Measurements from ENCODE around the gene TMEM121.

The TMEM121 gene

DNA sequence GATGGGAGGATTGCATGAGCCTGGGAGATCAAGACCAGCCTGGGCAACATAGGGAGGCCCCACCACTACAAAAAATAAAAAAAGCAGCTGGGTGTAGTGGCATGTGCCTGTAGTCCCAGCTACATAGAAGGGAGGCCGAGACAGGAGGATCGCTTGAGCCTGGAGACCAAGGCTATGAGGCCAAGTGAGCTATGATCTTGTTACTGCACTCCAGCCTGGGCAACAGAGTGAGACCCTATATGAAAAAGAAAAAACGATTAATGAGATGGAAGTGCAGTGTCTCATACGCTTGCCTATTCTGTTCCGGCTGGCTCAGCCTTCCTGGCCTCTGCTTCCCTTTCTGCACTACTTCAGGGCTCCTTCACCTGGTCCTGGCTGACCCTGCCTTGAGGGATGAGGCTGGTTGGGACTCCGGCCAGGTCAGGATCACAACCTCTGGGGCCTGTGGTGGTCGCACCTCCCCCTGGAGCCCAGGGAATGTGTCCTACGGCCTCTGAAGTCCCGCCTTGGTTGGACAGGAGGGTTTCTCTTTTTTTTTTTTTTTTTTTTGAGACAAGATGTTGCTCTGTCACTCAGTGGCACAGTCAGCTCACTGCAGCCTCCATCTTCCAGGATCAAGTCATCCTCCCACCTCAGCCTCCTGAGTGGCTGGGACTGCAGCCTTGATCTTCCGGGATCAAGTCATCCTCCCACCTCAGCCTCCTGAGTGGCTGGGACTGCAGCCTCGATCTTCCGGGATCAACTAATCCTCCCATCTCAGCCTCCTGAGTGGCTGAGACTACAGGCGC is 24.7 kb upstream of the TMEM121 start:
- Histone ChIP-seq H3K36me3 (ENCODE audit: control insufficient read depth, insufficient read depth, low read length) (no peaks in the 10 kb centered on the region), H3K9me3 (ENCODE audit: control insufficient read depth, insufficient read depth, low read length) (no peaks in the 10 kb centered on the region; the same call in 1 of the 2 replicates), H3K9ac (ENCODE audit: low read depth, low read length) (no peak overlapping the region), H3K4me3 (ENCODE audit: low read depth, low read length) (no peak overlapping the region), H3K27me3 (ENCODE audit: control insufficient read depth, insufficient read depth, low read length) (no peaks in the 10 kb centered on the region), H3K4me1 (ENCODE audit: control insufficient read depth, insufficient read depth, low read length) (no peaks in the 10 kb centered on the region), H3K27ac (ENCODE audit: low read depth, low read length) (no peak overlapping the region)

DNA sequence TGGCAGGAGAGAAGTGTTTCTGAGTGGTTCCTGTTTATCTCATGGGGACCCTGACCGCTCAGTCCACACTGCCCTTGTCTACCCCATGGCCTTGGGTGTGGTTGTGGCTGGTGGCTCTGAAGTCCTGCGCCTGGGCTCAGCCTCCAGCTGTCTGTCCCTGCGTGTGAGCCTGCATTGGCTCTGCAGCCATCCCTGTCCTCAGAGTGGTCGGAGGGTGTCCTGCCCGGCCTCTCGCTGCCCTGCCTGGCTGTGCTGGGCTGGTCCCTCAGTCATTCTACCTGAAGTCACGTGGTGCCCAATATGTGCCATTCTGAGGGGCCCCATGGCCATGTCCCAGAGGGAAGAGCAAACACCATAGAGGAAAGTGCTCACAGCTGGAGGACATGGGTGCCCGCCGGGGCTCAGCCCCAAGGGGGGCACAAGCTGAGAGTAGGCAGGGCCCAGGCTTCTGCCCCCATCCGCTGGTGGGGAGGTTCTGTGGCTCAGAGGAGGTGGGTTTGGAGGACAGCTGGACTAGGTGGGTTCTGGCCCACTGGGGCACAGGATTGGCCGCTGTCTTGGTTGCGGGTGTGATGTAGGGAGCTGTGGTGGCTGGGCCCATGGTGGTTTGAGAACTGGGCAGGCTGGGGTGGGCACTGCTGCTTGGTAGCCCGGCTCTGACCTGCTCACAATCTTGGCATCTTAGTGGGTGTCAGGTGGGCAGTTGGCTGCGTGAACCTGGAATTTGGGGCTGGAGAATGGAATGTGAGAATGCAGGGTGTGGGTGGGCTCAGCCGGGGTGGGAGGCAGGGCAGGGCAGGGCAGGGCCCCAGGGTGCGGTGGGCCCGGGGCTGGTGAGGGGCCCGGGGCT is 23.7 kb upstream of the TMEM121 start:
- Histone ChIP-seq H3K9me3 (ENCODE audit: control insufficient read depth, insufficient read depth, low read length) (peaks cover 2% of the 10 kb centered on the region; the same call in 1 of the 2 replicates), H3K9ac (ENCODE audit: low read depth, low read length) (no peak overlapping the region), H3K27me3 (ENCODE audit: control insufficient read depth, insufficient read depth, low read length) (no peaks in the 10 kb centered on the region), H3K36me3 (ENCODE audit: control insufficient read depth, insufficient read depth, low read length) (no peaks in the 10 kb centered on the region), H3K27ac (ENCODE audit: low read depth, low read length) (no peak overlapping the region), H3K4me1 (ENCODE audit: control insufficient read depth, insufficient read depth, low read length) (no peaks in the 10 kb centered on the region), H3K4me3 (ENCODE audit: low read depth, low read length) (no peak overlapping the region)

DNA sequence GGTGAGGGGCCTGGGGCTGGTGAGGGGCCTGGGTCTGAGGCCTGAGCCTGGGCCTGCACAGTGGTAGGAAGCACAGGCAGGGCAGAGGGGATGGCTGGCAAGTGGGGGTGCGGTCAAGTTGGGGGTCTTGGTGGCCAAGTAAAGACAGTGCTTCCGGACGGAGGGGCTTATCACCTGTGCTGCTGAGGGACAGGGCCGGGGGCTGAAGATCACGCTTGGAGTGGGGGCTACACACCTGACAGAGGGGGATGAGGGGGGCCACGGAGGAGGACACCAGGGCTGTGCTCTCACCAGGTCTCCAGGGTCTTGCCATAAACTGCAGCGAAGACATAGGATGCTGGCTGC is 23.1 kb upstream of the TMEM121 start:
- Histone ChIP-seq H3K9me3 (ENCODE audit: control insufficient read depth, insufficient read depth, low read length) (peaks cover 8% of the 10 kb centered on the region), H3K27me3 (ENCODE audit: control insufficient read depth, insufficient read depth, low read length) (no peaks in the 10 kb centered on the region), H3K36me3 (ENCODE audit: control insufficient read depth, insufficient read depth, low read length) (no peaks in the 10 kb centered on the region), H3K27ac (ENCODE audit: low read depth, low read length) (no peak overlapping the region), H3K4me3 (ENCODE audit: low read depth, low read length) (no peak overlapping the region), H3K9ac (ENCODE audit: low read depth, low read length) (no peak overlapping the region), H3K4me1 (ENCODE audit: control insufficient read depth, insufficient read depth, low read length) (no peaks in the 10 kb centered on the region)

DNA sequence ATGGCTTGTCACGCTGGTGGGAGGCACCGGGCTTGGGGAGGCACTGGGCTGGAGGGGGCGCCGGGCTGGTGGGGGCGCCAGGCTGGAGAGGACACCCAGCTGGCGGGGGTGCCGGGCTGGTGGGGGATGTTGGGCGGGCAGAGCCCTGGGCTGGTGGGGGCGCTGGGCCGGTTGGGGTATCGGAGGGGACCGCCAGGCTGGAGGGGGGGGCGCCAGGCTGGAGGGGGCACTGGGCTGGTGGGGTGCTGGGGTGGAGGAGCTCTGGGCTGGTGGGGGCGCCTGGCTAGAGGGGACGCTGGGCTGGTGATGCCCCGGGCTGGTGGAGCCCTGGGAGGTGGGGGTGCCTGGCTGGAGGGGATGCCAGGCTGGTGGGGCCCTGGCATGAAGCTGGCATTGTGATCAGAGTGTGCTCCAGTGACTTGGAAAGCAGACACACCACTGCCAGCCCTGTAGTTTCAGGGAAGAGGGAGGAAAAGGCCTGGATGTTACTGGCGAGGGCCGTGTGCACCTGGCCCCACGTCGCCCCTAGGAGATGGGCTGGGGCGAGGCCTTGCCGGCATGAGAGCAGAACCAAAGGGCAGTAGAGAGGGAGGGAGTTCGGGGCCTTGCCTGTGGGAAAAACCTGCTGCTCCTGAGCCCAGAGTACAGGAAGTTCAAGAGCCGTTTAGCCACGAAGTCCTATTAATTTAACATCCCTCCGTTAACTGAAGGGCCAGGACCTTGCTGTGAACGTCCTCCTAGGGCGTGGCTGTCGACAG is 22.3 kb upstream of the TMEM121 start:
- no peaks in the 10 kb centered on the region for H3K4me1 ChIP-seq (ENCODE audit: control insufficient read depth, insufficient read depth, low read length)

DNA sequence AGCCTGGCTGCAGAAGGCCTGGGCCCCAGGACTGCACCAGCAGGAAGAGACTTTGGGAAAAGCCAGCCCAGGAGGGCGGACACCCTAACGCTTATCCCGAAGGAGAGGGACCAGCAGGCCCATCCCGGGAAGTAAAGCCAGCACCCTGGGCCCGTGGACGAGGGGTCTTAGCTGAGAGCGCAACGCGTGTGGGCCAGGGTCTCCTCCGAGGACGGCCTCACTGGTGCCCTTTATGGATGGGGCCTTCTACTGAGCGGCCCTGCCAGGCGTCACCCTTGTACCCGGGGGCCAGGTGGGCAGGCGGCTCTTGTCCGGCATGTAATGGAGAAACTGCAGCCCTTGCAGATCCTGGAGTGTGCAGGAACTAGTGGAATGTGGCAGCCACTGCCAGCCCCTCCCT is 21.3 kb upstream of the TMEM121 start:
- Histone ChIP-seq H3K9ac (ENCODE audit: low read depth, low read length) (no peak overlapping the region), H3K27me3 (ENCODE audit: control insufficient read depth, insufficient read depth, low read length) (no peaks in the 10 kb centered on the region), H3K9me3 (ENCODE audit: control insufficient read depth, insufficient read depth, low read length) (peaks cover 12% of the 10 kb centered on the region), H3K4me3 (ENCODE audit: low read depth, low read length) (no peak overlapping the region), H3K36me3 (ENCODE audit: control insufficient read depth, insufficient read depth, low read length) (no peaks in the 10 kb centered on the region), H3K4me1 (ENCODE audit: control insufficient read depth, insufficient read depth, low read length) (no peaks in the 10 kb centered on the region), H3K27ac (ENCODE audit: low read depth, low read length) (no peak overlapping the region)

More for the DNA sequence above, 22.3 kb upstream of the TMEM121 start:
- Histone ChIP-seq H3K9me3 (ENCODE audit: control insufficient read depth, insufficient read depth, low read length) (peaks cover 12% of the 10 kb centered on the region), H3K27me3 (ENCODE audit: control insufficient read depth, insufficient read depth, low read length) (no peaks in the 10 kb centered on the region), H3K4me3 (ENCODE audit: low read depth, low read length) (no peak overlapping the region), H3K27ac (ENCODE audit: low read depth, low read length) (no peak overlapping the region), H3K36me3 (ENCODE audit: control insufficient read depth, insufficient read depth, low read length) (no peaks in the 10 kb centered on the region), H3K9ac (ENCODE audit: low read depth, low read length) (no peak overlapping the region)

DNA sequence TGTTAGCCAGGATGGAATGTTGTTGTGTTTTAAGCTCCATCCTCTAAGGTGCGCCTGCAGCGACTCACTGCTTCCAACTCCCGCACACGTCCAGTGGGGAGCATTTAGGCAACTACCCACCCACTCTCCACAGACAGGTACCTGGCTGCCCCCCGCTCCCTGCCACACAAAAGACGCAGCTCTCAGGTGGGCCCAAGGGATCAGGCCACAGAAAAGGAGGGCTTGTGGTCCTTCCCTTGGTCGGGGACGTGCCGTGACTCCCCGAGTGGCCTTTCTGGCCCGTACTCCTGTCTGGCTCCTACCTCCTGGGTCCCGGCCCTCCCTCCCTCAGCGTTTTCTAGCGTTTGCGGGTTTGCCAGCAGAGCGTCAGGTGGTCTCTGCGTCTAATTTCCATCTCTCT is 19.1 kb upstream of the TMEM121 start:
- H3K27me3 ChIP-seq (ENCODE audit: control insufficient read depth, insufficient read depth, low read length), result no peaks in the 10 kb centered on the region
- H3K4me3 ChIP-seq (ENCODE audit: low read depth, low read length), result no peak overlapping the region
- H3K9ac ChIP-seq (ENCODE audit: low read depth, low read length), result no peak overlapping the region
- H3K4me1 ChIP-seq (ENCODE audit: control insufficient read depth, insufficient read depth, low read length), result no peaks in the 10 kb centered on the region
- no peak overlapping the region for H3K27ac ChIP-seq (ENCODE audit: low read depth, low read length)
- H3K36me3 ChIP-seq (ENCODE audit: control insufficient read depth, insufficient read depth, low read length), result no peaks in the 10 kb centered on the region
- H3K9me3 ChIP-seq (ENCODE audit: control insufficient read depth, insufficient read depth, low read length), result peaks cover 17% of the 10 kb centered on the region

DNA sequence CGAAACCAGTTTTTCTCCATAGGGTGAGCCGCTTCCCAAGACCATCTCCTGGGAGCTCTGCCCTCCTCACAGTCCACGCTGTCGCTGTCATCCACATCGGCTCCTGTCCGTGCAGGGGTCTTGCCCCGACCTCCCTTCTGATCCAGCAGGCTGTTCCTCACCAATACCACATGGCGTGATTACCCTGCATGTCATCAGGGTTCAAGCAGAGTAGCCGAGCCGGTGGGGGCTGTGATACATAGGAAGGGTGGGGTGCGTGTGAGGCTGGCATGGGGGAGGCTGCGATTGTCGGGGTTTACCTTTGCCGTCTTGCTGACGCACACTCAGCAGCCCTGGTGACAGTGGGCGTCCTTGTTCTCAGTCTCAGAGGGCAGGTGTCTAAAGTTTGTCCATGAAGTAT is 18.3 kb upstream of the TMEM121 start:
- H3K9ac ChIP-seq (ENCODE audit: low read depth, low read length), result no peak overlapping the region
- peaks cover 24% of the 10 kb centered on the region for H3K9me3 ChIP-seq (ENCODE audit: control insufficient read depth, insufficient read depth, low read length)
- H3K4me3 ChIP-seq (ENCODE audit: low read depth, low read length), result no peak overlapping the region
- H3K27ac ChIP-seq (ENCODE audit: low read depth, low read length), result no peak overlapping the region
- H3K4me1 ChIP-seq (ENCODE audit: control insufficient read depth, insufficient read depth, low read length), result no peaks in the 10 kb centered on the region
- H3K27me3 ChIP-seq (ENCODE audit: control insufficient read depth, insufficient read depth, low read length), result no peaks in the 10 kb centered on the region
- no peaks in the 10 kb centered on the region for H3K36me3 ChIP-seq (ENCODE audit: control insufficient read depth, insufficient read depth, low read length)

DNA sequence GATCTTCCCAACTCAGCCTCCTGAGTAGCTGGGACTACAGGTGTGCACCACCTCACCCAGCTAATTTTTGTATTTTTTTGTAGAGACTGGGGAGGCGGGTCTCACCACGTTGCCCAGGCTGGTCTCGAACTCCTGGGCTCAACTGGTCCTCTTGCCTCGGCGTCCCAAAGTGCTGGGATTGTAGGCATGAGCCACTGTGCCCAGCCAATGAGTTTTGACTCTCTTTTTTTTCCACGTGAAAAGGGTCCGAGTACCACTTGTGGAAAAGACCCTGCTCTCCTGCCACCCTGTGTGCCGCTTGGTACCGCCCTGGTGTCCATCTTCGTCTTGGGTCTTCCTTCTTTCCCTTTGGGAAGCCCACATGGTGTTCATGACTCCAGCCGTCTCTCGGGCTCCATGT is 17.8 kb upstream of the TMEM121 start:
- Histone ChIP-seq H3K36me3 (ENCODE audit: control insufficient read depth, insufficient read depth, low read length) (no peaks in the 10 kb centered on the region), H3K27ac (ENCODE audit: low read depth, low read length) (no peak overlapping the region), H3K4me3 (ENCODE audit: low read depth, low read length) (no peak overlapping the region), H3K9me3 (ENCODE audit: control insufficient read depth, insufficient read depth, low read length) (peaks cover 24% of the 10 kb centered on the region), H3K9ac (ENCODE audit: low read depth, low read length) (no peak overlapping the region), H3K4me1 (ENCODE audit: control insufficient read depth, insufficient read depth, low read length) (no peaks in the 10 kb centered on the region), H3K27me3 (ENCODE audit: control insufficient read depth, insufficient read depth, low read length) (no peaks in the 10 kb centered on the region)

DNA sequence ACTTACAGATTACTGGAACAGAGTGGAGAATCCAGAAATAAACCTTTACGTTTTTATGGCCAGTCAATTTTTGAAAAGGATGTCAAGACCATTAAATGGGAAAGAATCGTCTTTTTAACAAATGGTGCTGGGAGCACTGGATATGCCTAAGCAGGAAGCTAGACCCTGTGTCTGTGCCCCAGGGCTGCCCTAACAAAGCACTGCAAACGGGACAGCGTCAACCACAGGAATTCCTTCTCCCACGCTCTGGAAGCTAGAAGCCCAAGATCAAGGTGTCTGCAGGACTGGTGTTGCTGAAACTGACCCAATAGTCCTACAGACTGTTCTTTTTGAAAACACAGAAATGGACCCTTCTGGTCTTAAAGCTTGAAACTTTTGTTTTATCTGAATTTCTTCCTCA is 9.3 kb upstream of the TMEM121 start:
- Histone ChIP-seq H3K27me3 (ENCODE audit: control insufficient read depth, insufficient read depth, low read length) (no peaks in the 10 kb centered on the region), H3K27ac (ENCODE audit: low read depth, low read length) (no peak overlapping the region)

DNA sequence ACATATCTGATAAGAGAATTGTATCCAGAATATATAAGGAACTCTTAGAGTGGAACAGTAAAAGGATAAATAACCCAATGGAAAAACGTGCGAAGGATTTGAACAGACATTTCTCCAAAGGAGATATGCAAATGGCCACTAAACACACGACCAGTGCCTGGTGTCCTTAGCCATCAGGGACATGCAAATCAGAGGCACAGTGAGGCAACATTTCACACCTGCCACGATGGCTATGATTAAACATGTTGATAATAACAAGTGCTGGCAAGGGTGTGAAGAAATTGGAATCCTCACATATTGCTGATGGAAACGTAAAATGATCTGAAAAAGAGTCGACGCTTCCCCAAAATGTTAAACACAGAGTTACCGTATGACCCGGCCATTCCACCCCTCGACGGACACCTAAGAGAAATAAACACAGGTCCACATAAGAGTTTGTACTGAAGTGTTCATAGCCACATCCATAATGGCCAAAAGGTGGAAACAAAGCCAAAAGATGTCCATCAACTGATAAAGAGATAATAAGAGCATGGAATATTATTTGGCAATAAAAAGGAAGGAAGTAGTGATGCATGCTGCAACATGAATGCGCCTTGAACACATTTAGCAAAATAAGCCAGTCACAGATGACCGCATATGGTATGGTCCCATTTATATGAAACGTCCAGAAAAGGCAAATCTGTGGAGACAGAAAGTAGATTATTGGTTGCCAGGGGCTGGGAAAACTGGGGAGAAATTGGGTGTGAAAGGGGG is 6.3 kb upstream of the TMEM121 start:
- no peak overlapping the region for H3K4me3 ChIP-seq (ENCODE audit: low read depth, low read length)
- no peak overlapping the region for H3K9ac ChIP-seq (ENCODE audit: low read depth, low read length)
- H3K36me3 ChIP-seq (ENCODE audit: control insufficient read depth, insufficient read depth, low read length), result no peaks in the 10 kb centered on the region
- H3K9me3 ChIP-seq (ENCODE audit: control insufficient read depth, insufficient read depth, low read length), result peaks cover 43% of the 10 kb centered on the region
- H3K27ac ChIP-seq (ENCODE audit: low read depth, low read length), result no peak overlapping the region
- H3K27me3 ChIP-seq (ENCODE audit: control insufficient read depth, insufficient read depth, low read length), result no peaks in the 10 kb centered on the region
- no peaks in the 10 kb centered on the region for H3K4me1 ChIP-seq (ENCODE audit: control insufficient read depth, insufficient read depth, low read length)

More for the DNA sequence above, 9.3 kb upstream of the TMEM121 start:
- Histone ChIP-seq H3K9me3 (ENCODE audit: control insufficient read depth, insufficient read depth, low read length) (peaks cover 46% of the 10 kb centered on the region), H3K36me3 (ENCODE audit: control insufficient read depth, insufficient read depth, low read length) (no peaks in the 10 kb centered on the region), H3K4me3 (ENCODE audit: low read depth, low read length) (no peak overlapping the region), H3K4me1 (ENCODE audit: control insufficient read depth, insufficient read depth, low read length) (no peaks in the 10 kb centered on the region), H3K9ac (ENCODE audit: low read depth, low read length) (no peak overlapping the region)
